ENCODE measurements around the gene STRN3.

- TF ChIP-seq TAF1 (IDR thresholded peaks at IDR 0.05; ENCODE audit: borderline replicate concordance, low read depth, low read length) (no peak), POLR2A (IDR thresholded peaks at IDR 0.05; ENCODE audit: low read depth, low read length) (no peak), POLR2AphosphoS5 (IDR thresholded peaks at IDR 0.05; ENCODE audit: low read depth, low read length) (no peak)
Observed at GRCh38 chr14:30980980-30981379, 45.2 kb downstream of the STRN3 start.
